Lower leg skin (tissue), 3 donors: ENCODE data around the gene PTCD2.

Experiments used
- POLR2A ChIP-seq, 2 donors: fragments of 450-650 bp; IDR thresholded peaks; one replicate each; pipeline ENCODE4 v1.6.1; 2016 to 2017; ENCODE audit warnings: antibody characterized with exemption in 2 of 2, mild to moderate bottlenecking in 1 of 2, moderate library complexity in 1 of 2
- TF ChIP-seq, protein P1 (sequence below), 3 donors: fragments of 450-650 bp; IDR thresholded peaks; one replicate each; pipeline ENCODE4 v1.5.1; 2016; ENCODE audit warnings: antibody characterized with exemption in 3 of 3, mild to moderate bottlenecking in 3 of 3, moderate library complexity in 2 of 3

DNA sequence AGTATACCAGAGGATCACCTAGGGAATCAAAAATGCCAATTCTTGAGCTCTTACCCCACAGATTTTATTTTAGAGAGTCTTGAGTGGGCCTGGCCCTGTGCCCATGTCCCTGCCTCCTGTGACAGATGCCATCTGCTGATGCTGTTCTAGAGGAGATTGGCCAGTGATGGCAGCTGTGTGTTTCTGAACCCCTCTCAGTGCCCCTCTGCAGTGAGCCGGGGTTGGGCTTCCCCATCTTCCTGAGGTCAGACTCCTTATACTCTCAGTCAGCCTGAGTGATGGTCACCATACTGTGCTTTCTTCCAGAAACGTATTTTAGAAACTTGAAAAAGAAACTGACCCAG lies 6.1 kb downstream of the PTCD2 start:
- TF ChIP-seq, protein P1, sequence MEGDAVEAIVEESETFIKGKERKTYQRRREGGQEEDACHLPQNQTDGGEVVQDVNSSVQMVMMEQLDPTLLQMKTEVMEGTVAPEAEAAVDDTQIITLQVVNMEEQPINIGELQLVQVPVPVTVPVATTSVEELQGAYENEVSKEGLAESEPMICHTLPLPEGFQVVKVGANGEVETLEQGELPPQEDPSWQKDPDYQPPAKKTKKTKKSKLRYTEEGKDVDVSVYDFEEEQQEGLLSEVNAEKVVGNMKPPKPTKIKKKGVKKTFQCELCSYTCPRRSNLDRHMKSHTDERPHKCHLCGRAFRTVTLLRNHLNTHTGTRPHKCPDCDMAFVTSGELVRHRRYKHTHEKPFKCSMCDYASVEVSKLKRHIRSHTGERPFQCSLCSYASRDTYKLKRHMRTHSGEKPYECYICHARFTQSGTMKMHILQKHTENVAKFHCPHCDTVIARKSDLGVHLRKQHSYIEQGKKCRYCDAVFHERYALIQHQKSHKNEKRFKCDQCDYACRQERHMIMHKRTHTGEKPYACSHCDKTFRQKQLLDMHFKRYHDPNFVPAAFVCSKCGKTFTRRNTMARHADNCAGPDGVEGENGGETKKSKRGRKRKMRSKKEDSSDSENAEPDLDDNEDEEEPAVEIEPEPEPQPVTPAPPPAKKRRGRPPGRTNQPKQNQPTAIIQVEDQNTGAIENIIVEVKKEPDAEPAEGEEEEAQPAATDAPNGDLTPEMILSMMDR (IDR thresholded peaks at IDR 0.05): no peak
- no peak for TF ChIP-seq POLR2A (IDR thresholded peaks at IDR 0.05)
